IMR-90 (cell line): ENCODE results near the gene UEVLD. TPM values are rescaled to one million over a fixed set of nuclear protein-coding genes. Genes with fewer than 3 reads are reported as not detected.

Experiments
- ATAC-seq: fragments of 200-7000 bp; cut with Tn5 transposase; 2 replicates; pipeline ENCODE4 v1.9.1; 2020; ENCODE audit warnings: low read depth, mild to moderate bottlenecking, moderate library complexity
- BruUV-seq: library from RNA; stranded (reverse); fragments of 400-500 nt; replicated peaks from 2 replicates; lab custom pipeline; 2021; lab: Mats Ljungman, UMichigan
- CTCF ChIA-PET: fragments of 300-600 bp; formaldehyde crosslinking; extraction: SDS; loops from one replicate; lab custom pipeline; 2021; ENCODE audit warnings: antibody characterized with exemption; lab: Yijun Ruan, JAX
- POLR2A ChIA-PET: fragments of 300-600 bp; sonication (Branson Sonifier 250); formaldehyde crosslinking; loops from one replicate; lab custom pipeline; 2022; ENCODE audit warnings: antibody characterized with exemption; ENCODE audit not compliant: unreplicated experiment; lab: Charles Lee
- DNase-seq: peaks from one replicate; pipeline ENCODE4 v3.0.0; 2013
- H2AFZ ChIP-seq: replicated peaks from 2 replicates; pipeline ENCODE3; 2013; ENCODE audit warnings: low read length, mild to moderate bottlenecking; ENCODE audit not compliant: poor library complexity
- H2AK5ac ChIP-seq: 2 replicates; pipeline ENCODE4 v1.6.1; 2013; ENCODE audit warnings: low read depth, low read length, inconsistent platforms
- H2AK9ac ChIP-seq: replicated peaks from 2 replicates; pipeline ENCODE3; 2013; ENCODE audit warnings: mild to moderate bottlenecking, low read depth, low read length, moderate library complexity; ENCODE audit not compliant: poor library complexity
- H2BK120ac ChIP-seq: 2 replicates; pipeline ENCODE4 v1.6.1; 2013; ENCODE audit warnings: low read depth, low read length, inconsistent platforms
- H2BK15ac ChIP-seq: 3 replicates; pipeline ENCODE4 v1.6.1; 2013; ENCODE audit warnings: low read depth, low read length, inconsistent platforms
- H2BK20ac ChIP-seq: 2 replicates; pipeline ENCODE4 v1.6.1; 2013; ENCODE audit warnings: low read depth, mild to moderate bottlenecking, inconsistent platforms, low read length, moderate library complexity
- H2BK5ac ChIP-seq: 2 replicates; pipeline ENCODE4 v1.6.1; 2013; ENCODE audit warnings: mild to moderate bottlenecking, low read depth, low read length, inconsistent platforms; ENCODE audit not compliant: poor library complexity, severe bottlenecking
- H3K14ac ChIP-seq: replicated peaks from 2 replicates; pipeline ENCODE4 v1.6.1; 2013; ENCODE audit warnings: low read depth, low read length, inconsistent platforms
- H3K18ac ChIP-seq: 2 replicates; pipeline ENCODE4 v1.6.1; 2013; ENCODE audit warnings: low read depth, low read length, control low read depth
- H3K23ac ChIP-seq: 2 replicates; pipeline ENCODE4 v1.6.1; 2013; ENCODE audit warnings: low read depth, low read length, inconsistent platforms
- H3K27ac ChIP-seq: 2 replicates; pipeline ENCODE4 v1.5.1; 2013; ENCODE audit warnings: mild to moderate bottlenecking, control low read depth, low read length; ENCODE audit not compliant: insufficient read depth
- H3K27me3 ChIP-seq: 2 replicates; pipeline ENCODE4 v1.6.1; 2013; ENCODE audit warnings: low read length; ENCODE audit not compliant: control insufficient read depth, insufficient read depth
- H3K36me3 ChIP-seq: 2 replicates; pipeline ENCODE4 v1.6.1; 2013; ENCODE audit warnings: low read length, mixed read lengths; ENCODE audit not compliant: control insufficient read depth, insufficient read depth
- H3K4ac ChIP-seq: 2 replicates; pipeline ENCODE4 v1.6.1; 2013; ENCODE audit warnings: low read depth, low read length, inconsistent platforms
- H3K4me1 ChIP-seq: 2 replicates; pipeline ENCODE4 v1.6.1; 2013; ENCODE audit warnings: low read length, mixed read lengths; ENCODE audit not compliant: control insufficient read depth, insufficient read depth
- H3K4me2 ChIP-seq: 2 replicates; pipeline ENCODE4 v1.6.1; 2013; ENCODE audit warnings: low read depth, mild to moderate bottlenecking, control low read depth, low read length, moderate library complexity
- H3K4me3 ChIP-seq: 2 replicates; pipeline ENCODE4 v1.5.1; 2013; ENCODE audit warnings: low read depth, mild to moderate bottlenecking, control low read depth, low read length, moderate library complexity; ENCODE audit not compliant: insufficient read depth
- H3K56ac ChIP-seq: 2 replicates; pipeline ENCODE4 v1.6.1; 2013; ENCODE audit warnings: low read length, inconsistent platforms; ENCODE audit not compliant: insufficient read depth; ENCODE audit errors: extremely low read depth
- H3K79me1 ChIP-seq, 2 experiments: 2 replicates each; pipeline ENCODE4 v1.6.1; 2013; ENCODE audit warnings: low read length in 2 of 2, inconsistent platforms in 1 of 2, low read depth in 1 of 2
- H3K9ac ChIP-seq: 2 replicates; pipeline ENCODE4 v1.6.1; 2013; ENCODE audit warnings: low read depth, low read length, control low read depth
- H3K9me1 ChIP-seq: 2 replicates; pipeline ENCODE4 v1.6.1; 2013; ENCODE audit warnings: low read length, inconsistent platforms; ENCODE audit not compliant: insufficient read depth
- H3K9me3 ChIP-seq: 2 replicates; pipeline ENCODE4 v1.6.1; 2013; ENCODE audit warnings: low read length; ENCODE audit not compliant: control insufficient read depth, insufficient read depth
- H4K20me1 ChIP-seq: 2 replicates; pipeline ENCODE4 v1.6.1; 2013; ENCODE audit warnings: low read length, inconsistent platforms; ENCODE audit not compliant: insufficient read depth
- H4K5ac ChIP-seq: 2 replicates; pipeline ENCODE4 v1.6.1; 2013; ENCODE audit warnings: mild to moderate bottlenecking, low read depth, low read length, control low read depth
- H4K8ac ChIP-seq, 2 experiments: 2 replicates each; pipeline ENCODE4 v1.6.1; 2013; ENCODE audit warnings: low read depth in 2 of 2, low read length in 2 of 2, control low read depth in 1 of 2, inconsistent platforms in 1 of 2
- H4K91ac ChIP-seq: 2 replicates; pipeline ENCODE4 v1.6.1; 2013; ENCODE audit warnings: low read depth, low read length, inconsistent platforms; ENCODE audit not compliant: insufficient read depth
- BHLHE40 ChIP-seq: fragments of 150-350 bp; IDR thresholded peaks from 2 replicates; pipeline ENCODE4 v1.6.1; 2016; ENCODE audit warnings: mild to moderate bottlenecking, low read depth, low read length
- CEBPB ChIP-seq: IDR thresholded peaks from 2 replicates; pipeline ENCODE4 v1.6.1; 2012; ENCODE audit warnings: low read depth, low read length, improper control_type of control experiment
- CHD1 ChIP-seq: IDR thresholded peaks from 2 replicates; pipeline ENCODE4 v1.6.1; 2012; ENCODE audit warnings: low read depth, low read length, improper control_type of control experiment
- CTCF ChIP-seq: conservative IDR thresholded peaks from 2 replicates; pipeline ENCODE4 v1.5.1; 2012; ENCODE audit warnings: mild to moderate bottlenecking, low read depth, low read length, improper control_type of control experiment
- ELK1 ChIP-seq: fragments of 150-350 bp; IDR thresholded peaks from 2 replicates; pipeline ENCODE4 v1.6.1; 2016; ENCODE audit warnings: low read depth, mild to moderate bottlenecking, low read length, moderate library complexity, borderline replicate concordance
- FOS ChIP-seq: fragments of 150-350 bp; IDR thresholded peaks from 2 replicates; pipeline ENCODE4 v1.6.1; 2016; ENCODE audit warnings: low read depth, low read length
- MAFK ChIP-seq: IDR thresholded peaks from 2 replicates; pipeline ENCODE4 v1.6.1; 2012; ENCODE audit warnings: low read depth, low read length, improper control_type of control experiment
- MXI1 ChIP-seq: IDR thresholded peaks from 2 replicates; pipeline ENCODE4 v1.6.1; 2012; ENCODE audit warnings: low read depth, mild to moderate bottlenecking, low read length, moderate library complexity, borderline replicate concordance
- NFE2L2 ChIP-seq: fragments of 150-350 bp; IDR thresholded peaks from 2 replicates; pipeline ENCODE4 v1.6.1; 2016; ENCODE audit warnings: low read depth, mild to moderate bottlenecking, low read length
- POLR2A ChIP-seq: IDR thresholded peaks from 2 replicates; pipeline ENCODE4 v1.6.1; 2012; ENCODE audit warnings: mild to moderate bottlenecking, low read depth, low read length
- RAD21 ChIP-seq: IDR thresholded peaks from 2 replicates; pipeline ENCODE4 v1.6.1; 2012; ENCODE audit warnings: low read length, improper control_type of control experiment
- RCOR1 ChIP-seq: IDR thresholded peaks from 2 replicates; pipeline ENCODE4 v1.6.1; 2012; ENCODE audit warnings: mild to moderate bottlenecking, low read length, improper control_type of control experiment; ENCODE audit not compliant: insufficient replicate concordance
- SMC3 ChIP-seq: fragments of 150-350 bp; IDR thresholded peaks from 2 replicates; pipeline ENCODE4 v1.6.1; 2016; ENCODE audit warnings: low read depth, mild to moderate bottlenecking, antibody characterized with exemption, low read length, moderate library complexity
- USF2 ChIP-seq: fragments of 150-350 bp; IDR thresholded peaks from 2 replicates; pipeline ENCODE4 v1.6.1; 2017; ENCODE audit warnings: mild to moderate bottlenecking, antibody characterized with exemption, low read length, low read depth
- WGBS, 2 experiments: methylation state at CpG; one replicate each; pipeline versions ENCODE4 v1.1.5 to v1.1.7; 2013; ENCODE audit warnings: missing lambda C conversion rate in 2 of 2; ENCODE audit not compliant: insufficient read length in 1 of 2; ENCODE audit errors: extremely low coverage in 2 of 2; 5-methylcytosine and 5-hydroxymethylcytosine counted together
- dilution Hi-C: fragments of 300-500 bp; cut with HindIII; formaldehyde crosslinking; loops from one replicate; pipeline ENCODE4 v1.14.3; 2018; ENCODE audit warnings: low sequenced_read_pairs; ENCODE audit not compliant: unreplicated experiment
- in situ Hi-C: fragments of 300-500 bp; cut with MboI; formaldehyde crosslinking; loops from 3 replicates; pipeline ENCODE4 v1.14.3; 2019; ENCODE audit warnings: low sequenced_read_pairs, inconsistent platforms, mixed read lengths
- intact Hi-C: fragments of 100-400 bp; cut with micrococcal nuclease; formaldehyde crosslinking; loops from 2 replicates; pipeline ENCODE4 v1.10.0; 2022
- polyA plus RNA-seq, 3 experiments: library from polyadenylated mRNA; depleted of rRNA; stranded (reverse); fragments of >200 nt; gene quantifications; 2 replicates each; pipeline ENCODE4 v1.2.3, GENCODE V29; 2012; ENCODE audit warnings: low replicate concordance in 1 of 3
- total RNA-seq: library from RNA; depleted of rRNA; stranded (reverse); fragments of >200 nt; gene quantifications from 2 replicates; pipeline ENCODE4 v1.2.3, GENCODE V29; 2012

UEVLD gene
- total and polyA plus RNA-seq, 2 of the 4 experiments (the other 2 are of a cell fraction): 13.8 to 29.2 TPM

GRCh38 chr11:18608376-18608775, 19.8 kb upstream of the UEVLD start:
- Histone ChIP-seq H4K20me1 (peaks cover 2% of the 10 kb centered on the region; the same call in 1 of the 2 replicates), H3K27me3 (no peaks in the 10 kb centered on the region), H4K5ac (no peak overlapping the region), H2AK5ac (no peak overlapping the region), H2AFZ (no peak overlapping the region), H3K4me1 (peaks cover 1% of the 10 kb centered on the region; the same call in 1 of the 2 replicates), H3K9me1 (no peaks in the 10 kb centered on the region), H2BK120ac (no peak overlapping the region), H4K91ac (no peak overlapping the region), H3K79me1 (peaks cover 2 to 7% of the 10 kb centered on the region in 2 experiments), H2BK5ac (no peak overlapping the region), H3K18ac (no peak overlapping the region), H2AK9ac (no peak overlapping the region), H3K4ac (no peak overlapping the region), H4K8ac (no peak overlapping the region), H3K14ac (no peak overlapping the region), H3K9me3 (no peaks in the 10 kb centered on the region), H3K9ac (no peak overlapping the region), H2BK15ac (no peak overlapping the region), H3K27ac (no peak overlapping the region), H3K36me3 (peaks cover 21% of the 10 kb centered on the region), H3K4me3 (no peak overlapping the region), H2BK20ac (no peak overlapping the region), H3K56ac (no peak overlapping the region), H3K4me2 (no peak overlapping the region), H3K23ac (no peak overlapping the region)
- ATAC-seq (no peak), DNase-seq (peak; percentile 19)
- no TSS peak for BruUV-seq
- intact Hi-C loops (no loop called here), in situ Hi-C loops (no loop called here), dilution Hi-C loops (no loop called here)
- ChIA-PET CTCF (no interaction called here), POLR2A (no interaction called here)
- TF ChIP-seq MXI1 (no peak), RAD21 (no peak), ELK1 (no peak), SMC3 (no peak), MAFK (no peak), CEBPB (no peak), CTCF (no peak), CHD1 (no peak), RCOR1 (no peak), POLR2A (no peak), NFE2L2 (no peak), USF2 (no peak), BHLHE40 (no peak), FOS (no peak)
- WGBS, 2 experiments: no CpG with 5 or more reads among the region's 3 CpGs
